GM19438 (cell line): ENCODE results near the gene COL8A1.
"Not testable (repeated sequence)": the region's sequence is repeated elsewhere in the genome, so short reads cannot be mapped to it uniquely, and the experiment has no call there.

ENCODE experiments used
- ATAC-seq: cut with Tn5 transposase; IDR thresholded peaks from one replicate; pipeline ENCODE4 v1.9.1; 2021; ENCODE audit warnings: low read depth; ENCODE audit not compliant: unreplicated experiment

COL8A1 gene

GRCh38 chr3:99834211-99834957 lies 196.0 kb downstream of the COL8A1 start:
- no peak for ATAC-seq

GRCh38 chr3:99836681-99837080 lies 198.3 kb downstream of the COL8A1 start:
- ATAC-seq, result no peak

- no peak for ATAC-seq
Observed at GRCh38 chr3:99837715-99838114, 199.3 kb downstream of the COL8A1 start.

- no peak for ATAC-seq
Observed at GRCh38 chr3:99838755-99839154, 200.4 kb downstream of the COL8A1 start.

- no peak for ATAC-seq
Observed at GRCh38 chr3:99839613-99840012, 201.2 kb downstream of the COL8A1 start.

- not testable (repeated sequence) for ATAC-seq
Observed at GRCh38 chr3:99841949-99842348, 203.6 kb downstream of the COL8A1 start.

- peak; percentile 56 for ATAC-seq
Observed at GRCh38 chr3:99842826-99843589, 204.6 kb downstream of the COL8A1 start.

- ATAC-seq, result peak; percentile 28
Observed at GRCh38 chr3:99843590-99844258, 205.3 kb downstream of the COL8A1 start.

- ATAC-seq, result no peak
Observed at GRCh38 chr3:99845331-99845730, 206.9 kb downstream of the COL8A1 start.

- no peak for ATAC-seq
Observed at GRCh38 chr3:99845999-99846398, 207.6 kb downstream of the COL8A1 start.

GRCh38 chr3:99846477-99847160 lies 208.2 kb downstream of the COL8A1 start:
- ATAC-seq, result no peak

GRCh38 chr3:99848433-99848832 lies 210.0 kb downstream of the COL8A1 start:
- no peak for ATAC-seq
